Kidney (tissue), 14 donors: ENCODE data around the gene APEX2. TPM values are rescaled to one million over a fixed set of nuclear protein-coding genes. Genes with fewer than 3 reads are reported as not detected.
A peak's percentile ranks its signal among the peaks of the same experiment; 100 is the strongest.
"Not testable (repeated sequence)": the region's sequence is repeated elsewhere in the genome, so short reads cannot be mapped to it uniquely, and the experiment has no call there.

Source experiments
- DNase-seq, 5 donors: peaks; one replicate each; pipeline ENCODE4 v3.0.0-alpha.2; 2013 to 2020
- FAIRE-seq: peaks from 2 replicates; lab custom pipeline; 2012; peaks lifted over from hg19 to GRCh38; lab: Jason Lieb, UNC
- H3K27ac ChIP-seq, 2 donors: one replicate each; pipeline ENCODE4 v1.7.0; 2013; ENCODE audit warnings: low read depth in 2 of 2, low read length in 2 of 2, inconsistent platforms in 1 of 2
- H3K27me3 ChIP-seq: one replicate; pipeline ENCODE4 v1.7.1; 2013; ENCODE audit warnings: low read length, inconsistent platforms; ENCODE audit not compliant: control insufficient read depth, insufficient read depth
- H3K36me3 ChIP-seq, 3 donors: one replicate each; pipeline versions ENCODE4 v1.7.0 to v1.7.1; 2013; ENCODE audit warnings: low read length in 3 of 3, control low read depth in 1 of 3, inconsistent platforms in 1 of 3; ENCODE audit not compliant: insufficient read depth in 3 of 3, control insufficient read depth in 2 of 3
- H3K4me1 ChIP-seq, 3 donors: one replicate each; pipeline versions ENCODE4 v1.7.0 to v1.7.1; 2013; ENCODE audit warnings: low read length in 3 of 3, inconsistent platforms in 1 of 3, low read depth in 1 of 3; ENCODE audit not compliant: control insufficient read depth in 2 of 3, insufficient read depth in 2 of 3
- H3K4me3 ChIP-seq, 3 donors: one replicate each; pipeline versions ENCODE4 v1.7.0 to v1.8.1; 2013; ENCODE audit warnings: low read length in 3 of 3, control low read depth in 1 of 3, inconsistent platforms in 1 of 3
- H3K9ac ChIP-seq, 3 donors: one replicate each; pipeline versions ENCODE4 v1.7.0 to v1.7.1; 2013; ENCODE audit warnings: low read length in 3 of 3, control low read depth in 1 of 3, inconsistent platforms in 1 of 3
- H3K9me3 ChIP-seq, 3 donors: one replicate each; pipeline versions ENCODE4 v1.7.0 to v1.7.1; 2013; ENCODE audit warnings: low read length in 3 of 3, control low read depth in 1 of 3, inconsistent platforms in 1 of 3; ENCODE audit not compliant: control insufficient read depth in 2 of 3, insufficient read depth in 1 of 3
- intact Hi-C: fragments of 100-400 bp; cut with DNase I; formaldehyde crosslinking; loops from one replicate; pipeline ENCODE4 v1.11.1; 2022
- polyA plus RNA-seq: library from polyadenylated mRNA; stranded (reverse); fragments of 350-450 nt; fragmentation: Illumina TruSeq; extraction: RNeasy Lipid Tissue Mini Kit (QIAGEN cat#74804); gene quantifications from one replicate; pipeline ENCODE4 v1.2.3, GENCODE V29; 2014; ENCODE audit warnings: low read depth, low replicate concordance; ENCODE audit not compliant: insufficient read depth
- total RNA-seq: library from RNA; stranded (reverse); fragmentation: NEBNext Ultra II Directional; extraction: Animal tissue kit (Norgen Biotek cat#: 25700); gene quantifications from one replicate; pipeline ENCODE4 v1.2.1, GENCODE V29; 2021
- TF ChIP-seq, protein P1 (sequence below): IDR thresholded peaks from 3 replicates; pipeline ENCODE4 v1.5.1; 2012; ENCODE audit warnings: mild to moderate bottlenecking, moderate library complexity, borderline replicate concordance; ENCODE audit not compliant: insufficient read depth; ENCODE audit errors: extremely low read depth
- donor health status: control.
- donor health status: control.
- donor health status: control.
- donor health status: control.
- donor health status: control.
- donor health status: DM: yes; HTN: yes; CAD: no.
- donor health status: Normal renal cell carcinoma (clear cell type).

APEX2 gene
- total and polyA plus RNA-seq, 2 donors from 2014 or later = 15.9 to 16.9 TPM

DNA sequence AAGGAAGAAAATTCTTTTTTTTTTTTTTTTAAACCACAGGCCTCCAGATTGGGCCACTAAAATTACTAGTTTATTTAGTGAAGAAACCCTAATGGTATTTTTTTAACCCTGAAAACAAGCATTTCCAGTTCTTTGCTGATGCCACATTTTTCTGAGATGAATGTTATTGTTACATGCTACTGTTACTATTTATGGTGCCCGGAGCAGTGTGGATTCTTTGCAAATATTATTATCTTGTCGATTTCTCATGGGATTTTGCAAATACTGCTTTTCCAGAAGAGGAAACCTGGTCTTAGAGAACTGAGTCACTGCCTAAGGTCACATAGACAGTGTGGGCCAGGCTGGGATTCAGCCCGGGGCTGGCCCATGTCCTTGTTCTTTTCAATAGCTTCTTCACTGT lies 39.3 kb downstream of the APEX2 start:
- Histone ChIP-seq H3K27me3 (no peaks in the 10 kb centered on the region), H3K9me3 (no peaks in the 10 kb centered on the region), H3K9ac (no peak overlapping the region), H3K4me3 (no peak overlapping the region), H3K4me1 (no peaks in the 10 kb centered on the region), H3K36me3 (no peaks in the 10 kb centered on the region), H3K27ac (no peak overlapping the region)
- DNase-seq = no peak
- no peak for FAIRE-seq
- TF ChIP-seq, protein P1, sequence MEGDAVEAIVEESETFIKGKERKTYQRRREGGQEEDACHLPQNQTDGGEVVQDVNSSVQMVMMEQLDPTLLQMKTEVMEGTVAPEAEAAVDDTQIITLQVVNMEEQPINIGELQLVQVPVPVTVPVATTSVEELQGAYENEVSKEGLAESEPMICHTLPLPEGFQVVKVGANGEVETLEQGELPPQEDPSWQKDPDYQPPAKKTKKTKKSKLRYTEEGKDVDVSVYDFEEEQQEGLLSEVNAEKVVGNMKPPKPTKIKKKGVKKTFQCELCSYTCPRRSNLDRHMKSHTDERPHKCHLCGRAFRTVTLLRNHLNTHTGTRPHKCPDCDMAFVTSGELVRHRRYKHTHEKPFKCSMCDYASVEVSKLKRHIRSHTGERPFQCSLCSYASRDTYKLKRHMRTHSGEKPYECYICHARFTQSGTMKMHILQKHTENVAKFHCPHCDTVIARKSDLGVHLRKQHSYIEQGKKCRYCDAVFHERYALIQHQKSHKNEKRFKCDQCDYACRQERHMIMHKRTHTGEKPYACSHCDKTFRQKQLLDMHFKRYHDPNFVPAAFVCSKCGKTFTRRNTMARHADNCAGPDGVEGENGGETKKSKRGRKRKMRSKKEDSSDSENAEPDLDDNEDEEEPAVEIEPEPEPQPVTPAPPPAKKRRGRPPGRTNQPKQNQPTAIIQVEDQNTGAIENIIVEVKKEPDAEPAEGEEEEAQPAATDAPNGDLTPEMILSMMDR = no peak
- intact Hi-C loops = no loop called here

DNA sequence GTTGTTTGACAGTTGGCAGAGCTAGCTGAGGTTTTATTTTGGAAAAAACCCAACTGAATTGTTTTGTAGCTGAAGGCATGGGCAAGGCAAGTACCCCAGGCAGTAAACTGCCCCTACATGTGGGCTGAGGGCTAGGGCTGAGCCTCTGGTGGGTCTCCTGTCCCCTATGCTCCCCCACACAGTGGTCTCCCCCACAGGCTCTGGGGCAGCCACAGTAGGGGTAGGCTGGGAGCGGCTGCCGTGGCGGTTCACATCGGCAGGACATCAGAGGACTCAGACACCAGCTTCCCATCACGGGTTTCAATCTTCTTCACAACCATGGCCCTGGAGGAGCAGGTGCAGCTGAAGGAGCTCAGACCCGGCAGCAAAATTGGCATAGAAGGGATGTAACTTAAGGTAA lies 41.4 kb downstream of the APEX2 start:
- intact Hi-C loops = no loop called here
- Histone ChIP-seq H3K4me1 (no peaks in the 10 kb centered on the region), H3K9ac (no peak overlapping the region), H3K9me3 (no peaks in the 10 kb centered on the region), H3K27me3 (no peaks in the 10 kb centered on the region), H3K4me3 (no peak overlapping the region), H3K27ac (no peak overlapping the region), H3K36me3 (no peaks in the 10 kb centered on the region)
- no peak for FAIRE-seq
- peak in 1 of 5 donors; percentile 52 for DNase-seq
- TF ChIP-seq, protein P1 = no peak

DNA sequence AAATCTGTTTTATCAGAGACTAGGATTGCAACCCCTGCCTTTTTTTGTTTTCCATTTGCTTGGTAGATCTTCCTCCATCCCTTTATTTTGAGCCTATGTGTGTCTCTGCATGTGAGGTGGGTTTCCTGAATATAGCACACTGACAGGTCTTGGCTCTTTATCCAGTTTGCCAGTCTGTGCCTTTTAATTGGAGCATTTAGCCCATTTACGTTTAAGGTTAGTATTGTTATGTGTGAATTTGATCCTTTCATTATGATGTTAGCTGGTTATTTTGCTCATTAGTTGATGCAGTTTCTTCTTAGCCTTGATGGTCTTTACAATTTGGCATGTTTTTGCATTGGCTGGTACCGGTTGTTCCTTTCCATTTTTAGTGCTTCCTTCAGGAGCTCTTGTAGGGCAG lies 50.4 kb downstream of the APEX2 start:
- H3K4me3 ChIP-seq, FAIRE-seq, H3K9me3 ChIP-seq, H3K27ac ChIP-seq, H3K4me1 ChIP-seq, H3K27me3 ChIP-seq, H3K9ac ChIP-seq, DNase-seq, H3K36me3 ChIP-seq, intact Hi-C loops: not testable (repeated sequence)

DNA sequence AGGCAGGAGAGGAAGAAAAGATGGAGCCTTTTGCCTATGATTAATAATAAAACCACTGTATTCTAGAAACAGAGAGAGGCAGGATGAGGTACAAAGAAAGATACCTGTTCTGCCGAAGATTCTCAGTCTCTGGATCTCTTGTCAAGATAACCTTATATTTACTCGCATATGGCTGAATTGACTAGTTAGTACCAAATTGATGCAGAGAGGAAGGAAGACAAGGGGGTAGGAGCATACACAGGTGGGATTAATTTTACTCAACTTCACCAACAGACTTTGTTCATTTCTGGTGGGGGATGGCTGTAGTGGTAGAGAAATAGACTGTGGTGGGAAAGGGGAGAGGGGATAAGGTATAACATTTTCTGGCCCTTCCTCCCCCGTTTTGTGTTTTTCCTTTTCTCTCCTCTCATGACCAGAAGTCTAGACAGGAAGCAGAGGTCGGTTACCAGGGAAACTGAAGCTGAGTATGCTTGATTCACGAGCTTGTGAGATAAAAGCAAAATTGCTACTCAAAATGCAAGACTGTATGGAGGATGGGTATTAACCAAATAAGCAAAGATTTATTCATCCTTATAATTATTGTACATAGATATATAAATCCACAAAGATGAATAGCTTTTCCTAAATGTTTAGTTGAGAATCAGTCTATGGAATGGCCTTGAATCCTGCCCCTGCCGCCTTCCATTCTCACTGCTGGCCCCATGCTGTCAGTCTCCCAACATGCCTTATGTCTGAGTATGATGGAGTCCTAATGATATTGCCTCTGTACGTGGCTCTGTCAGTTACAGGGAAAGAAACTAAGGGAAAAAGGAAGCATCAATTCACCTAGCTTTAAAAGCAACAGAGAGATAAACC lies 56.9 kb downstream of the APEX2 start:
- H3K4me3 ChIP-seq = peak overlapping the region in 2 of 3 donors; percentile 46 to 52
- DNase-seq (peak in 2 of 5 donors; percentile 39 to 72), FAIRE-seq (no peak)
- intact Hi-C loops = no loop called here
- no peaks in the 10 kb centered on the region for H3K36me3 ChIP-seq
- TF ChIP-seq, protein P1 = no peak
- no peaks in the 10 kb centered on the region for H3K27me3 ChIP-seq
- peak overlapping the region in 1 of 3 donors; percentile 19 for H3K9ac ChIP-seq
- no peak overlapping the region for H3K27ac ChIP-seq
- H3K9me3 ChIP-seq = no peaks in the 10 kb centered on the region
- peaks cover 0 to 3% (median 0%) of the 10 kb centered on the region in 3 donors for H3K4me1 ChIP-seq
